Measurements from ENCODE around the gene SCG5. TPM values are rescaled to one million over a fixed set of nuclear protein-coding genes. Genes with fewer than 3 reads are reported as not detected.

The SCG5 gene
- total RNA-seq, 1 experiment from 2014 or later, result 7.4 TPM

DNA sequence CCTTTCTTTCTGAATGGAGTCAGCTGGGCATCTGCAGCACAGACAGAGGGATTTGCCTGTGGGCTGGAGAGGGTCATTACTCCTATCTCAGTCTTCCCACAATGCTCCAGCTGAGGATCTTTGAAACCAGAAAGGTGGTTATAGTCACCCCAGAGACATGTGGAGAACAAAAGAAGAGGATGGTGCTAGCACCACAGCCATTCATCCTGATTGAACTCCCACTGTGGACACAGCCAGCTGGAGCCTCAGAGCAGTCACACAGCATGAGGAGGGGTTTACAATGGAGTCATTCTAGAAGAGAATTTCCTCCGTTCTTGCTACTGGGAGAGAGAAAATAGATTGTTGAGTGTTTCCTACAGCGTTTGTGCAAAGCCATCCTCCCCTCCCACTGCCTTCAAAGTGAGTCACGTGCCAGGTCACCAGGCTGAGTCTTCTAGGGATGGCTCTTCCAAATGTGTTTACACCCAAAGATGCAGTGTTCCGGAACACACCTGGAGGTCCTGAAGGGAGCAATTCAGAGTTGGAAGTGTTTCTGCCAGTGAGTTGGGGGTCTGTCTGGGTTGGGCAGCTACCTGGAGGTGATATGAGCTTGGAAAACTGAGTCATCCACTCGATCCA is 57.4 kb downstream of the SCG5 start:
- Mint-ChIP-seq H3K27me3 (ENCODE audit: insufficient read depth, unreplicated experiment) (no peaks in the 10 kb centered on the region), H3K9me3 (ENCODE audit: unreplicated experiment) (no peaks in the 10 kb centered on the region), H3K27ac (ENCODE audit: low read depth, unreplicated experiment) (no peak overlapping the region), H3K36me3 (ENCODE audit: insufficient read depth, unreplicated experiment) (peaks cover 7% of the 10 kb centered on the region), H3K4me1 (ENCODE audit: insufficient read depth, unreplicated experiment) (peaks cover 6% of the 10 kb centered on the region), H3K4me3 (ENCODE audit: unreplicated experiment) (no peak overlapping the region)
- ChIA-PET CTCF (no interaction called here), POLR2A (no interaction called here)
- TF ChIP-seq, protein P1, sequence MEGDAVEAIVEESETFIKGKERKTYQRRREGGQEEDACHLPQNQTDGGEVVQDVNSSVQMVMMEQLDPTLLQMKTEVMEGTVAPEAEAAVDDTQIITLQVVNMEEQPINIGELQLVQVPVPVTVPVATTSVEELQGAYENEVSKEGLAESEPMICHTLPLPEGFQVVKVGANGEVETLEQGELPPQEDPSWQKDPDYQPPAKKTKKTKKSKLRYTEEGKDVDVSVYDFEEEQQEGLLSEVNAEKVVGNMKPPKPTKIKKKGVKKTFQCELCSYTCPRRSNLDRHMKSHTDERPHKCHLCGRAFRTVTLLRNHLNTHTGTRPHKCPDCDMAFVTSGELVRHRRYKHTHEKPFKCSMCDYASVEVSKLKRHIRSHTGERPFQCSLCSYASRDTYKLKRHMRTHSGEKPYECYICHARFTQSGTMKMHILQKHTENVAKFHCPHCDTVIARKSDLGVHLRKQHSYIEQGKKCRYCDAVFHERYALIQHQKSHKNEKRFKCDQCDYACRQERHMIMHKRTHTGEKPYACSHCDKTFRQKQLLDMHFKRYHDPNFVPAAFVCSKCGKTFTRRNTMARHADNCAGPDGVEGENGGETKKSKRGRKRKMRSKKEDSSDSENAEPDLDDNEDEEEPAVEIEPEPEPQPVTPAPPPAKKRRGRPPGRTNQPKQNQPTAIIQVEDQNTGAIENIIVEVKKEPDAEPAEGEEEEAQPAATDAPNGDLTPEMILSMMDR (IDR thresholded peaks at IDR 0.05; ENCODE audit: unreplicated experiment), result no peak
- no peak for DNase-seq (ENCODE audit: unreplicated experiment)
- intact Hi-C loops (cut with micrococcal nuclease), result no loop called here
- no TSS peak for BruUV-seq (replicated peaks)

DNA sequence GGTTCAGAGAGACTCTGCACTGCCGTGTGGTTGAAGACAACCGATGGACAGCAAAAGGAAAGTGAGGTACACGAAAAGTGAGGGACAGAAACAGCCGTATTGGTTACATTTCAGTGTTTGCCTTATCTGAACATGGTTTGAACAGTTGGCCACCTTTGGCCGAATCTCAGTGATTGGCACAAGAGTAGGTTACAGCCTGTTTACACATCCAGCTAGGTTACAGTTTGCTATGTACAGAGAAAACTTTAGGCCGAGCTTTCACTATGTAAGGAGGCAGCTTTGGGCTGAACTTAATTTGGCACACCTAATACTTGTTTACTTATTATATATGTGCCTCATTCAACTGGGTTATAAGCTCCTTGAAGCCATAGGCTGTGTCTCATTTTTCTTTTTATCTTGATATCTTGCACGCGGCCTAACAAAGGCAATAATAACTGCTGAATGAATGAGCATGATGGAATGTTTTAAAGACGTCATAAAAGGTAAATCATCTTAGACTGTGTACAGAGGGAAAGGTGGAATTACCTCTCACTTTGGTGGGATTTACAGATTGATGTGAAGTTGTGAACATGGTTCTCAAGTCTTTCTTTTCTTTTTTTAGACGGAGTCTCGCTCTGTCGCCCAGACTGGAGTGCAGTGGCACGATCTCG is 59.1 kb downstream of the SCG5 start:
- intact Hi-C loops (cut with micrococcal nuclease), result no loop called here
- peaks cover 18% of the 10 kb centered on the region for H3K4me1 Mint-ChIP-seq (ENCODE audit: insufficient read depth, unreplicated experiment)
- ChIA-PET POLR2A (no interaction called here), CTCF (interaction anchor here (0.7 to 1.0 kb wide), 2 partner anchors 10 to 37 kb away, joined by 3 read pairs; no protein-coding TSS in a partner anchor)
- H3K4me3 Mint-ChIP-seq (ENCODE audit: unreplicated experiment), result no peak overlapping the region
- no peak for DNase-seq (ENCODE audit: unreplicated experiment)
- peaks cover 7% of the 10 kb centered on the region for H3K36me3 Mint-ChIP-seq (ENCODE audit: insufficient read depth, unreplicated experiment)
- no peaks in the 10 kb centered on the region for H3K9me3 Mint-ChIP-seq (ENCODE audit: unreplicated experiment)
- no TSS peak for BruUV-seq (replicated peaks)
- no peaks in the 10 kb centered on the region for H3K27me3 Mint-ChIP-seq (ENCODE audit: insufficient read depth, unreplicated experiment)
- TF ChIP-seq, protein P1 (IDR thresholded peaks at IDR 0.05; ENCODE audit: unreplicated experiment), result no peak
- H3K27ac Mint-ChIP-seq (ENCODE audit: low read depth, unreplicated experiment), result peak overlapping the region; percentile 77

DNA sequence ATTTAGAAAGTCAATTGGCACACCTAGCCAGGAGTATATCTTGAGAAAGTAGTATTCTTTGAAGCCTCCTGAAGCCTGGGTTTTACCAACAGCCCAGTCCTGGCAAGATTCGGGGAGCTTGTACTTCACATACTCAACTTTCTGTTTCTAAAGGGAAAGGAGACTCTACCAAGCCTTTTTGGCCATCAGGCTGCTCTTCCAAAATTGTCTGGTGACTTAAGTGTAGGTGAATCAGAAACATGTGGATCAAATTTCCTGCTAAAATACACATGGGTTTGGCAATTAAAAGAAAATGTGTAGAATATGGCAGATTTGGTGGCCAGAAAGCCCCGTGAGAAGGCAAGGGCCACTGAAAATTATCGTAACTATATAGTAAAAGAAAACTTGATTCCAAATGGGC is 60.4 kb downstream of the SCG5 start:
- H3K4me3 Mint-ChIP-seq (ENCODE audit: unreplicated experiment), result no peak overlapping the region
- peaks cover 7% of the 10 kb centered on the region for H3K36me3 Mint-ChIP-seq (ENCODE audit: insufficient read depth, unreplicated experiment)
- BruUV-seq (replicated peaks), result no TSS peak
- POLR2A ChIA-PET, result interaction anchor here (0.8 kb wide), 1 partner anchor 22 kb away, joined by 3 read pairs; no protein-coding TSS in a partner anchor
- TF ChIP-seq, protein P1 (IDR thresholded peaks at IDR 0.05; ENCODE audit: unreplicated experiment), result no peak
- peak overlapping the region; percentile 77 for H3K27ac Mint-ChIP-seq (ENCODE audit: low read depth, unreplicated experiment)
- intact Hi-C loops (cut with micrococcal nuclease), result no loop called here
- H3K9me3 Mint-ChIP-seq (ENCODE audit: unreplicated experiment), result no peaks in the 10 kb centered on the region
- CTCF ChIA-PET, result no interaction called here
- no peak for DNase-seq (ENCODE audit: unreplicated experiment)
- H3K27me3 Mint-ChIP-seq (ENCODE audit: insufficient read depth, unreplicated experiment), result no peaks in the 10 kb centered on the region
- H3K4me1 Mint-ChIP-seq (ENCODE audit: insufficient read depth, unreplicated experiment), result peaks cover 31% of the 10 kb centered on the region

DNA sequence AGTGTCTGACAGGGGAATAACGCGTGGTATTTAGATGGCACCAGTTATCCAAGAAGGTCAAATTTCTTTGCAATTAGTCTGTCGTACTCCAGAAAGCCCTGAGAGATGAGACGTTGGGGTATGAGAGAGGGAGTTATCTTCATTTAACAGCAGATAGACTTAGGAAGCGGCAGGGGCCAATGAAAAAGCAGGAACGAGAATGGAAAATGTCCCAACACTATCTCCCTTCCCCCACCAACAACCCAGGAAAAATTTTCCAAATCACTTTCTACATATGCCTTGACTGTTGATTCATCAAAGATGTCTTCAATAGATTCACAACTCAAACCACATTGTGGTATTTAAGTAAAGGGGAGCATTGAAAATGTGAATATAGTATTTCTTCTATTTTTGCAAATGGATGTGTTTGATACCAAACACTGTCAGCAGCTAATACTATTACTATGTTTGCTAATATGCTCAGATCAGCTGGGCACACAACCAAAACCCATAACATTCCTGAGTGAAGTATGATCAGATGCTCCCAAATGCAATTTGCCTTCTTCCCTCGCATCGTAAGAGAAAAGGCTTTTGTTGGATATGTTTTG is 63.0 kb downstream of the SCG5 start:
- ChIA-PET CTCF (interaction anchor here (1.2 to 2.0 kb wide), 2 partner anchors 23 to 42 kb away, joined by 4 to 7 read pairs; no protein-coding TSS in a partner anchor), POLR2A (interaction anchor here (0.6 to 1.0 kb wide), 2 partner anchors 12 to 347 kb away, joined by 3 read pairs; no protein-coding TSS in a partner anchor)
- H3K27me3 Mint-ChIP-seq (ENCODE audit: insufficient read depth, unreplicated experiment), result no peaks in the 10 kb centered on the region

More for the DNA sequence above, 63.0 kb downstream of the SCG5 start:
- H3K27ac Mint-ChIP-seq (ENCODE audit: low read depth, unreplicated experiment), result no peak overlapping the region
- H3K4me1 Mint-ChIP-seq (ENCODE audit: insufficient read depth, unreplicated experiment), result peaks cover 37% of the 10 kb centered on the region
- BruUV-seq (replicated peaks), result no TSS peak
- no peak overlapping the region for H3K4me3 Mint-ChIP-seq (ENCODE audit: unreplicated experiment)
- intact Hi-C loops (cut with micrococcal nuclease), result no loop called here
- H3K9me3 Mint-ChIP-seq (ENCODE audit: unreplicated experiment), result no peaks in the 10 kb centered on the region
- no peak for DNase-seq (ENCODE audit: unreplicated experiment)
- peaks cover 7% of the 10 kb centered on the region for H3K36me3 Mint-ChIP-seq (ENCODE audit: insufficient read depth, unreplicated experiment)
- TF ChIP-seq, protein P1 (IDR thresholded peaks at IDR 0.05; ENCODE audit: unreplicated experiment), result no peak
